Liver (tissue), 3 donors: ENCODE data around the gene ORC4.

Source experiments
- FOXA1 ChIP-seq: IDR thresholded peaks from 2 replicates; pipeline ENCODE4 v1.6.1; 2016; ENCODE audit warnings: antibody characterized with exemption
- GABPA ChIP-seq, 2 donors: IDR thresholded peaks in 1 of 2; conservative IDR thresholded peaks in 1 of 2; 2 replicates each; pipeline ENCODE4 v1.6.1; 2016; ENCODE audit warnings: antibody characterized with exemption in 2 of 2, mild to moderate bottlenecking in 1 of 2, moderate library complexity in 1 of 2
- HNF4A ChIP-seq, 2 donors: conservative IDR thresholded peaks; 2 replicates each; pipeline ENCODE4 v1.6.1; 2016; ENCODE audit warnings: antibody characterized with exemption in 2 of 2, mild to moderate bottlenecking in 2 of 2
- JUND ChIP-seq, 2 donors: IDR thresholded peaks; 2 replicates each; pipeline ENCODE4 v1.6.1; 2016; ENCODE audit warnings: antibody characterized with exemption in 2 of 2
- NR2F2 ChIP-seq: IDR thresholded peaks from 2 replicates; pipeline ENCODE4 v1.6.1; 2016; ENCODE audit warnings: antibody characterized with exemption
- SP1 ChIP-seq: IDR thresholded peaks from 2 replicates; pipeline ENCODE4 v1.6.1; 2018; ENCODE audit warnings: antibody characterized with exemption, mild to moderate bottlenecking
- YY1 ChIP-seq: IDR thresholded peaks from 2 replicates; pipeline ENCODE4 v1.6.1; 2016; ENCODE audit warnings: antibody characterized with exemption, mild to moderate bottlenecking
- TF ChIP-seq, protein P1 (sequence below): fragments of 150-350 bp; IDR thresholded peaks from 2 replicates; pipeline ENCODE4 v1.5.1; 2017; ENCODE audit warnings: improper control_type of control experiment, low read depth, low read length; ENCODE audit not compliant: missing input control
- TF ChIP-seq, protein P2 (sequence below): IDR thresholded peaks from 2 replicates; pipeline ENCODE4 v1.6.1; 2016; ENCODE audit warnings: antibody characterized with exemption
- TF ChIP-seq, protein P3 (sequence below): IDR thresholded peaks from 2 replicates; pipeline ENCODE4 v1.6.1; 2016; ENCODE audit warnings: antibody characterized with exemption
- TF ChIP-seq, protein P4 (sequence below): IDR thresholded peaks from 2 replicates; pipeline ENCODE4 v1.6.1; 2016; ENCODE audit warnings: antibody characterized with exemption
- donor health status: healthy.
- donor health status: healthy.

DNA sequence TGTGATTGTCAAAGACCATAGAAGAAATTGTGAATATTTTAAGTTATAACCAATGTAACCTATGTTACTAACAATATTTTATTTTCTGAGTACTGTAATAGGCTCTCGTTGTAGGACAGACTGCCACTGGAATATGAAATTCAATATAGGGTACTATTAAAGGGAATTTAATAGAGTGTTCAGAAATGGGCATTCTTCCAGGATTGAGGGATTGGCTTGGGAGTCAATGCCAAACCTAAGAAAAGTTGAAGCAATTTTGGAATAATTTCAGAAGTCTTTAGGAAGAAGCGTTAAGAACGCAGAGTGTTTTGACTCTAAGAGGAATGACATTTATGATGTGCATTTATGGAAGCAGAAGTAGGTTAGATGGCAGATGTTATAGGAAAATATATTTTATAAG, 96.7 kb downstream of the ORC4 start:
- TF ChIP-seq, protein P1, sequence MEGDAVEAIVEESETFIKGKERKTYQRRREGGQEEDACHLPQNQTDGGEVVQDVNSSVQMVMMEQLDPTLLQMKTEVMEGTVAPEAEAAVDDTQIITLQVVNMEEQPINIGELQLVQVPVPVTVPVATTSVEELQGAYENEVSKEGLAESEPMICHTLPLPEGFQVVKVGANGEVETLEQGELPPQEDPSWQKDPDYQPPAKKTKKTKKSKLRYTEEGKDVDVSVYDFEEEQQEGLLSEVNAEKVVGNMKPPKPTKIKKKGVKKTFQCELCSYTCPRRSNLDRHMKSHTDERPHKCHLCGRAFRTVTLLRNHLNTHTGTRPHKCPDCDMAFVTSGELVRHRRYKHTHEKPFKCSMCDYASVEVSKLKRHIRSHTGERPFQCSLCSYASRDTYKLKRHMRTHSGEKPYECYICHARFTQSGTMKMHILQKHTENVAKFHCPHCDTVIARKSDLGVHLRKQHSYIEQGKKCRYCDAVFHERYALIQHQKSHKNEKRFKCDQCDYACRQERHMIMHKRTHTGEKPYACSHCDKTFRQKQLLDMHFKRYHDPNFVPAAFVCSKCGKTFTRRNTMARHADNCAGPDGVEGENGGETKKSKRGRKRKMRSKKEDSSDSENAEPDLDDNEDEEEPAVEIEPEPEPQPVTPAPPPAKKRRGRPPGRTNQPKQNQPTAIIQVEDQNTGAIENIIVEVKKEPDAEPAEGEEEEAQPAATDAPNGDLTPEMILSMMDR = no peak
- no peak for TF ChIP-seq GABPA (IDR thresholded peaks at IDR 0.05 in 1 of 2, conservative IDR thresholded peaks at IDR 0.05 in 1 of 2)
- TF ChIP-seq YY1 = no peak
- TF ChIP-seq, protein P2, sequence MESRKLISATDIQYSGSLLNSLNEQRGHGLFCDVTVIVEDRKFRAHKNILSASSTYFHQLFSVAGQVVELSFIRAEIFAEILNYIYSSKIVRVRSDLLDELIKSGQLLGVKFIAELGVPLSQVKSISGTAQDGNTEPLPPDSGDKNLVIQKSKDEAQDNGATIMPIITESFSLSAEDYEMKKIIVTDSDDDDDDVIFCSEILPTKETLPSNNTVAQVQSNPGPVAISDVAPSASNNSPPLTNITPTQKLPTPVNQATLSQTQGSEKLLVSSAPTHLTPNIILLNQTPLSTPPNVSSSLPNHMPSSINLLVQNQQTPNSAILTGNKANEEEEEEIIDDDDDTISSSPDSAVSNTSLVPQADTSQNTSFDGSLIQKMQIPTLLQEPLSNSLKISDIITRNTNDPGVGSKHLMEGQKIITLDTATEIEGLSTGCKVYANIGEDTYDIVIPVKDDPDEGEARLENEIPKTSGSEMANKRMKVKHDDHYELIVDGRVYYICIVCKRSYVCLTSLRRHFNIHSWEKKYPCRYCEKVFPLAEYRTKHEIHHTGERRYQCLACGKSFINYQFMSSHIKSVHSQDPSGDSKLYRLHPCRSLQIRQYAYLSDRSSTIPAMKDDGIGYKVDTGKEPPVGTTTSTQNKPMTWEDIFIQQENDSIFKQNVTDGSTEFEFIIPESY = no peak
- no peak for TF ChIP-seq SP1
- TF ChIP-seq HNF4A (conservative IDR thresholded peaks at IDR 0.05) = no peak
- TF ChIP-seq, protein P3, sequence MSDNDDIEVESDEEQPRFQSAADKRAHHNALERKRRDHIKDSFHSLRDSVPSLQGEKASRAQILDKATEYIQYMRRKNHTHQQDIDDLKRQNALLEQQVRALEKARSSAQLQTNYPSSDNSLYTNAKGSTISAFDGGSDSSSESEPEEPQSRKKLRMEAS = no peak
- no peak for TF ChIP-seq FOXA1
- TF ChIP-seq NR2F2 = no peak
- no peak for TF ChIP-seq JUND (IDR thresholded peaks at IDR 0.05)
- TF ChIP-seq, protein P4, sequence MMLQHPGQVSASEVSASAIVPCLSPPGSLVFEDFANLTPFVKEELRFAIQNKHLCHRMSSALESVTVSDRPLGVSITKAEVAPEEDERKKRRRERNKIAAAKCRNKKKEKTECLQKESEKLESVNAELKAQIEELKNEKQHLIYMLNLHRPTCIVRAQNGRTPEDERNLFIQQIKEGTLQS = no peak
